HS-5 (cell line): ENCODE measurements around the gene CCDC183.
A peak's percentile ranks its signal among the peaks of the same experiment; 100 is the strongest.
"Not testable (repeated sequence)": the region's sequence is repeated elsewhere in the genome, so short reads cannot be mapped to it uniquely, and the experiment has no call there.

Experiments used
- DNase-seq: peaks from one replicate; pipeline ENCODE4 v3.0.0-alpha.2; 2012; ENCODE audit warnings: low read depth

The CCDC183 gene

DNA sequence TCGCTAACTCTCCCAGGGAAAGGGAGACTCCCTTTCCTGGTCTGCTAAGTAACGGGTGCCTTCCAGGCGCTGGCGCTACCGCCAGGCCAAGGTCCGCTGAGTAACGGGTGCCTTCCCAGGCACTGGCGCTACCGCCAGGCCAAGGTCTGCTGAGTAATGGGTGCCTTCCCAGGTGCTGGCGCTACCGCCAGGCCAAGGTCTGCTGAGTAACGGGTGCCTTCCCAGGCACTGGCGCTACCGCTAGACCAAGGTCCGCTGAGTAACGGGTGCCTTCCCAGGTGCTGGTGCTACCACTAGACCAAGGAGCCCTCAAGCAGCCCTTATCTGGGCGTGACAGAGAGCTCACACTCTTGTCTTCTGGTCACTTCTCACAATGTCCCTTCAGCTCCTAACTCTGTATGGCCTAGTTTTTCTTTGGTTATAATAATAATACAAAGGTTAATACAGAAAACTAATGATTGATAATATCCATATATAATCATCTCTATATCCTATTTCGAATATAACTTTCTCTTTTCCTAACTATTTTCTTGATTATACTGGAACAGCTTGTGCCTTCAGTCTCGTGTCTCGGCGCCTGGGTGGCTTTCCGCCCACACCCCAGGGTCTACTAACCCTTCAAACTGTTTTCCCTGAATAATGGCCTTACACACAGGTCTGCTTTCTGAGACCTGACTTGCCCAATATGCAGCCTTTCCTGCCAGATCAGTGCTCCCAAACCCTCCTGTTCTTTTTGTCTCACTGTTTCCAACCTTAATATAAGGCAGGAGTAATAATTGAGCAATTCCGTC is 10.4 kb upstream of the CCDC183 start:
- DNase-seq: not testable (repeated sequence)

DNA sequence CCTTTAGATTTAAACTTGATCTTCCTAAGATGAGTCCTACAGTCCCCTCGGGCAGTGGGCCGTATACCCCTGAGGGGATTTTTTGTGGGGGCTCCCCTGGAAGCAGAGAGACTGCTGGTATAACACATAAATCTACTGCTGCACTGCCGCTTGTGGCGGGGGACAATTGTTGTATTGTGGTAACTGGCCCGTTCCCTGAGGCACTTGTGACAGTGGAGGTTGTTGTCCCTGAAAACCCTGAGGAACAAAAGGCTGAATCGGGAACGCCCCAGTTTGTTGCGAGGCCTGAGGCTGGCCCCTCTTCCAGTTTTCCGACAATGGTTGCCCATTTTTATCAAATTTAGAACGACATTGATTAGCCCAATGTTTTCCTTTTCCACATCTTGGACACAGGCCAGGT is 9.7 kb upstream of the CCDC183 start:
- DNase-seq: no peak

DNA sequence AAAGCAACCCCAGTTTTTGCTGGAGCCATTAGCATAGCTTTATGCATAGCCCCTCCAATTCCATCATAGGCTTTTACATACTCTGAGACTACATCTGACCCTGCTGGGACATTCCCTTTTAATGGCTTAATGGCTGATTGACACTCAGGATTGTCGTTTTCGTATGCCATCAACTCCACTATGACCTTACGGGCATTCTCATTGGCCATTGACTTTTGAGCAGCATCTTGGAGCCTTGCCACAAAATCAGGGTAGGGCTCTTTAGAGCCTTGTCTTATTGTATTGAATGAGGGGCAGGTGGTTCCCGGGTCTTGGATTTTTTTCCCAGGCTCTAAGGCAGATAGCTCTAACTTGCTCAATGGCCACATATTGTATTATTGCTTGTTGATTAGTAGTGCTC is 9.2 kb upstream of the CCDC183 start:
- DNase-seq: not testable (repeated sequence)

DNA sequence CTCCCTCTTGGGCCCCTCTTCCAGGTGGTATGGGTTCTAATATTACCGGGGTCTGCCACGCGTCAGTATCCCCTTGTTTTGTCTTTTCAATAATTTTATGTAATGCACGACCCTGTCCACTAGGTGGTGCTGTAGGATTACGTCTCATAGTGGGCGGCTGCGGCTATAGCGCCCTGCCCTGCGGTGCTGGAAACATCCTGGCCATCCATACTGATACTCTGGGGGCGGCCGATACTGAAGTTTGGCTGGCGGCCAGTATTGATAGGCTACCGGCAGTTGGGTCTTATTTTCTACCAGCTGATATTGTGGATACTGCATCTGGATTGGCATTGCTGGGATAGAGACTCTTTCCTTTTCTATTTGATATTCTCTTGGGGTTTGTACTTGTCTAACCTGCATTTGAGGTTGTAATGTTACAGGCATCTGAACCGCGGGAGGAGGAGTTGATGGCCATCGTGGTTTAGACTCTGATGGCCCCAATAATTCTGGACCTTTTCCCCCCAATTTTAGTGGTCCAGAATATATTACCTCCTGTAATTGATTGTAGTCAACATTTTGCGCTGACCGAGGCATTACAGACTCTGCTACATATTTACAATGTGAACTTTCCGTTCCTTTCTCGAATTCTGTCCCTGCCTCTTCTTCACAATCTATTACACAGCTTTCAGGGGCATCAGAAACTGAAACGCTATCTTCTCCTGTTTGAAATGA is 8.3 kb upstream of the CCDC183 start:
- DNase-seq: no peak

GRCh38 chr9:136788644-136789522 is 7.3 kb upstream of the CCDC183 start:
- not testable (repeated sequence) for DNase-seq

- DNase-seq: no peak
These were observed 6.6 kb upstream of the CCDC183 start for GRCh38 chr9:136789523-136789937.

- peak; percentile 90 for DNase-seq
These were observed 5.3 kb upstream of the CCDC183 start, which contains the start of gene TMEM141 for GRCh38 chr9:136790640-136791515. TMEM141 (plus strand) TSS chr9:136791344; CDS start chr9:136791371, 27 bp downstream.

DNA sequence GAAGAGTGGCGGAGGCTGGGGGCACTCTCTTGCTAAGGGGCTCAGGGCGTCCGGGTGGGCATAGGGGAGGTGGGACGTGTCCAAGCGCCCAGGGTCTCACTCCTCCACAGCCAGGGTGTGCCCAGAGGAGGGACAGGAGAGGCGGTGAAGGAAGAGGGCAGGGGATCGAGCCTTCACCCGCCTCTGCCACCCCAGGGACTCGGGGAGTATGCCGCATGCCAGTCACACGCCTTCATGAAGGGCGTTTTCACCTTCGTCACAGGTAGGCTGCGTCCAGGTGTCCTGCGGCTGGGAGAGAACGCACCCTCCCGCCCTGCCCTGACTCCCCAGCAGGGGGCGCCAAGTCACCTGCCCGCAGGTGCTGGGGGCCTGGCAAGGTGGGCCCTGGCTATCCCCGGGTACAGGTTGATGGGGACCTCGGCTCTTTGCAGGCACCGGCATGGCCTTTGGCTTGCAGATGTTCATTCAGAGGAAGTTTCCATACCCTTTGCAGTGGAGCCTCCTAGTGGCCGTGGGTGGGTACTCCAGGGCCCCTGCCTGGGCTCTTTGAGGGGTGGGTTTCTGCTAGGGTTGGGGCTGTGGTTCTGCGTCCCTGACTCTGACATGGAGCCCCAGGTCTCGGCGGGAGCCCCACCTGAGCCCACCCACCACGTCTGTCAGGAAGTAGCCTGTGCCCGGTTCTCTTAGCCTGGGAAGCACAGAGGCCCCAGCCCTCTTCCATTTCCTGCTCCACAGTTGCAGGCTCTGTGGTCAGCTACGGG is 4.4 kb upstream of the CCDC183 start:
- DNase-seq: no peak

DNA sequence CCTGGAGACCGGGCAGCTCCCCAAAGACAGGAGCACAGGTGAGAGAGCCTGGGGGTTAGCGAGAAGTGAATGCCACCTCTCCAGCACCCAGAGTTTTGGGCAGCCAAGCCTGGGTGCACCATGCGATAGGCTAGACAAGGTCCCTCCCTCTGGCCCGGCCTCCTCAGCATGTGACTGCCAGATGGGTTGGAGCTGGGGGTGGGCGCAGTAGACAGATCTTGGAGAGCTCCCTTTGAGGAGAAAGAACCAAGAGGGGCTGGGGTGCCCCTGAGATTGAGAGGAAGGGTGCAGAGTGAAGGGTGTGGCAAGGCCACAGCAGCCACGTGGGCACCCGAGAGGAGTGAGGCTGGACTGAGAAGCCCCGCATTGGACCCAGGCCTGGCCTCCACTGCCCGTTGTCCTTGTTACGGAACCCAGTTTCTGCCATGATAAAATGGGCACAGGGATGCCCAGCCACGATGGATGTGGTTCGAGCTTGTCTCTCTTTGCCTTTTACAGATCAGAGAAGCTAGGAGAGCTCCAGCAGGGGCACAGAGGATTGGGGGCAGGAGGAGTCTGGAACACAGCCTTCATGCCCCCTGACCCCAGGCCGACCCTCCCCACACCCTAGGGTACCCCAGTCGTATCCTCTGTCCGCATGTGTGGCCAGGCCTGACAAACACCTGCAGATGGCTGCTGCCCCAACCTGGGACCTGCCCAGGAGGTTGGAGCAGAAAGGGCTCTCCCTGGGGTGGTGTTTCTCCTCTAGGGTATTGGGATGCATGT is 3.6 kb upstream of the CCDC183 start:
- DNase-seq: no peak

- DNase-seq: no peak
These were observed 2.8 kb upstream of the CCDC183 start for GRCh38 chr9:136793086-136793946.

DNA sequence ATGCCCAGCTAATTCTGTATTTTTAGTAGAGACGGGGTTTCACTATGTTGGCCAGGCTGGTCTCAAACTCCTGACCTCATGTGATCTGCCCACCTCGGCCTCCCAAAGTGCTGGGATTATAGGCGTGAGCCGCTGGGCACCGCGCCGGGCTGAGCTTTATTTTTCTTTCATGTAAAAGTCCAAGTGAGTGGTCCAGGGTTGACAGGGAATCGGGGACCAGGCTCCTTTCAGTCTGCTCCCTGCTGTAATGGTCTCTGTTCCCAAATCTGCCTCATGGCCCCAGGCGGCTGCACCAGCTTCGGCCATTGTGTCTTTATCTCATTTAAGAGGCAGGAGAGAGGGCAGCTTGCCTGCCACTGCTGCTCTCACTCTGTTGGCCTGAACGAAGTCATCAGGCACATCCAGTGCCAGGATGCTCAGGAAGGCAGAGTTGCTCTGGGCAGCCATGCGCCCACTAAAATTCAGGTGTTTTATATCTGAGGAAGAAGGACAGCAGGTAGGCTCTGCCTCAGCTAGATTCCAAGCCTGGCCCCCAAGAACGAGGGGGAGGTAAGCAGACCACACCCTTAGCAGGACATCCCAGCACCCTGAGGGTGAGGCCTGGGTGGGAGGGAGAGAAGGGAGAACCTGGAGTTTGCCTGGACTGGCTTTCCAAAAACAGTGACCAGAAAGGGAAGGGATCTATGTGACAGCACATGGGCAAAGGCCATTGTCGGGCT is 1.7 kb upstream of the CCDC183 start:
- DNase-seq: no peak

DNA sequence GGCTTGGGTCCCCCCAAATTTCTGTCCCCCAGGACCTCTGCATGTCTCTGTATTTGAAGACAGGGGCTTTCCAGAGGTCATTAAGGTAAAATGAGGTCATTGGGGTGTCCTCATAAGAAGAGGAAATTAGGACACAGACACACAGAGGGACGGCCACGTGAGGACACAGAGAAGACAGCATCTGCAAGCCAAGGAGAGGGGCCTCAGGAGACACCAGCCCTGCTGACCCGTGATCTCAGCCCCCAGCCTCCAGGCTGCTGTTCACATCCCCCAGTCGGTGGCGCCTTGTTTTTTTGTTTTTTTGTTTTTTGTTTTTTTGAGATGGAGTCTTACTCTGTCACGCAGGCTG is 1.2 kb upstream of the CCDC183 start:
- no peak for DNase-seq

DNA sequence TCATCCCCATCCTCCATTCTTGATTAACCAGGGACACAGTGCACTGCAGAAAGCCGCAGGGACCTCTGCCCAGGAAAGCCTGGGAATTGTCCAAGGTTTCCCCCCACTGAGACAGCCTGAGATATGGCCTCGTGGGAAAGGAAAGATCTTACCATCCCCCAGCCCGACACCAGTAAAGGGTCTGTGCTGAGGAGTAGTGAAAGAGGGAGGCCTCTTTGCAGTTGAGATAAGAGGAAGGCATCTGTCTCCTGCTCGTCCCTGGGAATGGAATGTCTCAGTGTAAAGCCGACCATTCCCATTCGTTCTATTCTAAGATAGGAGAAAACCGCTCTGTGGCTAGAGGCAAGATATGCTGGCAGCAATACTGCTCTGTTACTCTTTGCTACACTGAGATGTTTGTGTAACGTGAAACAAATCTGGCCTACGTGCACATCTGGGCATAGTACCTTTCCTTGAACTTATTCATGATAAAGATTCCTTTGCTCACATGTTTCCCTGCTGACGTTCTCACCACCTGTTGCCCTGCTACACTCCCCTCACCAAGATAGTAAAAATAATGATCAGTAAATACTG is 723 bp downstream of the CCDC183 start:
- not testable (repeated sequence) for DNase-seq

- no peak for DNase-seq
These were observed 2.6 kb downstream of the CCDC183 start for GRCh38 chr9:136798708-136799078.

- no peak for DNase-seq
These were observed 3.1 kb downstream of the CCDC183 start for GRCh38 chr9:136799079-136799853.

GRCh38 chr9:136799854-136800657 is 3.9 kb downstream of the CCDC183 start:
- DNase-seq: no peak
